GM18505 (cell line): Measurements from ENCODE around the gene TMEM88.

ENCODE experiments used
- ATAC-seq: cut with Tn5 transposase; IDR thresholded peaks from one replicate; pipeline ENCODE4 v1.9.1; 2021; ENCODE audit not compliant: unreplicated experiment
- POLR2A ChIP-seq: IDR thresholded peaks from 4 replicates; pipeline ENCODE4 v1.6.1; 2011; ENCODE audit warnings: borderline replicate concordance; ENCODE audit not compliant: insufficient read depth, insufficient read length; ENCODE audit errors: extremely low read depth

The TMEM88 gene

DNA sequence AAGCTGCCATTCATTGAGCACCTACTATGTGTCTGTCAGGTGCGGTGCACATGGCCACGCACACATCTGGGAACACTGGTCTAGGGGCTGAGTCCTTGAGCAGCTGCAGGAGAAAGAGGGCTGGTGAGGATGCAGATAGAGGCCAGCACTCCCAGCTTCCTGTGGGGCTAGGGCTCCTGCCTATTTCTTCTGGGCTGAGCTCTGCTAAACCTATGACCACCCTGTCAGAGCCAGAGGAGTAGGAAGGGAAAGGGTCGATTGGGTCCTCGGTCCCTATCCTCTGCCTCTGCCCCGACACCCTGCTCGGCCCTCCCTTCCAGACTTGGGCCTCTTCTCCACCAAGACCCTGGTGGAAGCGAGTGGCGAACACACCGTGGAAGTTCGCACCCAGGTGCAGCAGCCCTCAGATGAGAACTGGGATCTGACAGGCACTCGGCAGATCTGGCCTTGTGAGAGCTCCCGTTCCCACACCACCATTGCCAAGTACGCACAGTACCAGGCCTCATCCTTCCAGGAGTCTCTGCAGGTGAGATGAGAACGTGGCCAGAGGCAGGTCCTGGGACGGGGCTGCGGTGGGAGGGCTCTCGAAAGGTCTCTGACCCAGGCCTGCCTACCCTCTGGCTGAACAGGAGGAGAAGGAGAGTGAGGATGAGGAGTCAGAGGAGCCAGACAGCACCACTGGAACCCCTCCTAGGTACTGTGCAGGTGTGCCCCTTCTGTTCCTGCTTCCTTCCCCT is 4.0 kb upstream of the TMEM88 start:
- no peak for TF ChIP-seq POLR2A
- ATAC-seq = no peak

DNA sequence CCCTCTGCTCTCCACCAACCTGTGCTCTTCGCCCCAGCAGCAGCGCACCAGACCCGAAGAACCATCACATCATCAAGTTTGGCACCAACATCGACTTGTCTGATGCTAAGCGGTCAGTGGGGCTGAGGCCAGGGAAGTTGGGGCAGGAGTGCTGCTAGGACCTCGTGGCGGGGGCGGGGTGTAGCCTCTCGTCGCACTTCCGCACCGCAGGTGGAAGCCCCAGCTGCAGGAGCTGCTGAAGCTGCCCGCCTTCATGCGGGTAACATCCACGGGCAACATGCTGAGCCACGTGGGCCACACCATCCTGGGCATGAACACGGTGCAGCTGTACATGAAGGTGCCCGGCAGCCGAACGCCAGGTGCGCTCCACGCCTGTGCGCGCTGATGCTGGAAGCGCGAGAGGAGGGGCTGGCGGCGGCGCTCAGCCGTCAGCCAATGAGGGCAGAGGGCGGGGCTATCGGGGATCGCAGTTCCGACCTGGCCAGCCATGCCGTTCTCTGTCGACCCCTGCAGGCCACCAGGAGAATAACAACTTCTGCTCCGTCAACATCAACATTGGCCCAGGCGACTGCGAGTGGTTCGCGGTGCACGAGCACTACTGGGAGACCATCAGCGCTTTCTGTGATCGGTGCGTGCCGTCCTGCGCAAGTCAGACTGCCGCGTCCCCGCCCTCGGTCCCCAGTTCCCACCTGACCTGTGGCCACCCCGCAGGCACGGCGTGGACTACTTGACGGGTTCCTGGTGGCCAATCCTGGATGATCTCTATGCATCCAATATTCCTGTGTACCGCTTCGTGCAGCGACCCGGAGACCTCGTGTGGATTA is 3.2 kb upstream of the TMEM88 start:
- peak; percentile 57 for ATAC-seq
- peak; percentile 58 for TF ChIP-seq POLR2A

DNA sequence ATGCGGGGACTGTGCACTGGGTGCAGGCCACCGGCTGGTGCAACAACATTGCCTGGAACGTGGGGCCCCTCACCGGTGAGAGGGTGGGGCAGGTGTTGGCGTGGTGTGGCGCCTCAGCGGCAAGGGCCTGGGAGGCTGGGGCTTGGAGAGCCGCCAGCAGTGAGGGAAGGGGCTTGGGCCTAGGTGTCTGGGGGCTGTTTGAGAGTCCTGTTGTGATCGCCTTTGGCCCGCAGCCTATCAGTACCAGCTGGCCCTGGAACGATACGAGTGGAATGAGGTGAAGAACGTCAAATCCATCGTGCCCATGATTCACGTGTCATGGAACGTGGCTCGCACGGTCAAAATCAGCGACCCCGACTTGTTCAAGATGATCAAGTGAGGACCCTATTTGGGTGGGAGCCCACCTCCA is 2.6 kb upstream of the TMEM88 start:
- ATAC-seq = no peak

DNA sequence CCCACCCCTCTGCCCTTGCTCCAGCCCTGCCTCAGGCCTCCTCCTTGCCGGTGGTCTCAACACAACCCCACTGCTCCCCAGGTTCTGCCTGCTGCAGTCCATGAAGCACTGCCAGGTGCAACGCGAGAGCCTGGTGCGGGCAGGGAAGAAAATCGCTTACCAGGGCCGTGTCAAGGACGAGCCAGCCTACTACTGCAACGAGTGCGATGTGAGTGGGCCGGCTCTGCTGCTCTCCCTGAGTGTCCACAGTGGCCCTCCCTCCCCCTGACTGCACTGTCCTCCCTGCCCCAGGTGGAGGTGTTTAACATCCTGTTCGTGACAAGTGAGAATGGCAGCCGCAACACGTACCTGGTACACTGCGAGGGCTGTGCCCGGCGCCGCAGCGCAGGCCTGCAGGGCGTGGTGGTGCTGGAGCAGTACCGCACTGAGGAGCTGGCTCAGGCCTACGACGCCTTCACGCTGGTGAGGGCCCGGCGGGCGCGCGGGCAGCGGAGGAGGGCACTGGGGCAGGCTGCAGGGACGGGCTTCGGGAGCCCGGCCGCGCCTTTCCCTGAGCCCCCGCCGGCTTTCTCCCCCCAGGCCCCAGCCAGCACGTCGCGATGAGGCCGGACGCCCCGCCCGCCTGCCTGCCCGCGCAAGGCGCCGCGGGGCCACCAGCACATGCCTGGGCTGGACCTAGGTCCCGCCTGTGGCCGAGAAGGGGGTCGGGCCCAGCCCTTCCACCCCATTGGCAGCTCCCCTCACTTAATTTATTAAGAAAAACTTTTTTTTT is 1.8 kb upstream of the TMEM88 start:
- peak; percentile 2 for TF ChIP-seq POLR2A
- ATAC-seq = no peak

More for the DNA sequence above, 2.6 kb upstream of the TMEM88 start:
- peak; percentile 4 for TF ChIP-seq POLR2A

DNA sequence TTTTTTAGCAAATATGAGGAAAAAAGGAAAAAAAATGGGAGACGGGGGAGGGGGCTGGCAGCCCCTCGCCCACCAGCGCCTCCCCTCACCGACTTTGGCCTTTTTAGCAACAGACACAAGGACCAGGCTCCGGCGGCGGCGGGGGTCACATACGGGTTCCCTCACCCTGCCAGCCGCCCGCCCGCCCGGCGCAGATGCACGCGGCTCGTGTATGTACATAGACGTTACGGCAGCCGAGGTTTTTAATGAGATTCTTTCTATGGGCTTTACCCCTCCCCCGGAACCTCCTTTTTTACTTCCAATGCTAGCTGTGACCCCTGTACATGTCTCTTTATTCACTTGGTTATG is 1.2 kb upstream of the TMEM88 start:
- ATAC-seq = no peak

DNA sequence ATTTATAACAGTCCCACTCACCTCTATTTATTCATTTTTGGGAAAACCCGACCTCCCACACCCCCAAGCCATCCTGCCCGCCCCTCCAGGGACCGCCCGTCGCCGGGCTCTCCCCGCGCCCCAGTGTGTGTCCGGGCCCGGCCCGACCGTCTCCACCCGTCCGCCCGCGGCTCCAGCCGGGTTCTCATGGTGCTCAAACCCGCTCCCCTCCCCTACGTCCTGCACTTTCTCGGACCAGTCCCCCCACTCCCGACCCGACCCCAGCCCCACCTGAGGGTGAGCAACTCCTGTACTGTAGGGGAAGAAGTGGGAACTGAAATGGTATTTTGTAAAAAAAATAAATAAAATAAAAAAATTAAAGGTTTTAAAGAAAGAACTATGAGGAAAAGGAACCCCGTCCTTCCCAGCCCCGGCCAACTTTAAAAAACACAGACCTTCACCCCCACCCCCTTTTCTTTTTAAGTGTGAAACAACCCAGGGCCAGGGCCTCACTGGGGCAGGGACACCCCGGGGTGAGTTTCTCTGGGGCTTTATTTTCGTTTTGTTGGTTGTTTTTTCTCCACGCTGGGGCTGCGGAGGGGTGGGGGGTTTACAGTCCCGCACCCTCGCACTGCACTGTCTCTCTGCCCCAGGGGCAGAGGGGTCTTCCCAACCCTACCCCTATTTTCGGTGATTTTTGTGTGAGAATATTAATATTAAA is 638 bp upstream of the TMEM88 start:
- TF ChIP-seq POLR2A = no peak
- no peak for ATAC-seq

More for the DNA sequence above, 1.2 kb upstream of the TMEM88 start:
- TF ChIP-seq POLR2A = no peak

DNA sequence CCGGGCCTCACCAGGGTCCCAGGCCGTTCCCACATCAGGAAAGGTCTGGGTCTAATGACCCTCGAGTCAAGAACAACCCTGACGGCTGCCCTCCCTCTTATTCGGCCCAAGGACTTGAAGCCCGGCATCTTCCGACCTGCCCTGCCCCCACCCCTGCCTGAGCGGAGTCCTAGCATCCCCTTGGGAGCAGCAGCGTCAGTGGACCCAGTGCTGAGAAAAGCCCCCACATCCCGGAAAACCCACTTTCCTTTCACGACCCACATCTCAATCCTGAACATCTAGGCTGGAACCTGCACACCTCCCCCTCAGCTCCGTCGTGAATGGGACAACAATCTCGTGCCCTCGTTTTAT is 769 bp downstream of the TMEM88 start:
- TF ChIP-seq POLR2A = no peak
- no peak for ATAC-seq

DNA sequence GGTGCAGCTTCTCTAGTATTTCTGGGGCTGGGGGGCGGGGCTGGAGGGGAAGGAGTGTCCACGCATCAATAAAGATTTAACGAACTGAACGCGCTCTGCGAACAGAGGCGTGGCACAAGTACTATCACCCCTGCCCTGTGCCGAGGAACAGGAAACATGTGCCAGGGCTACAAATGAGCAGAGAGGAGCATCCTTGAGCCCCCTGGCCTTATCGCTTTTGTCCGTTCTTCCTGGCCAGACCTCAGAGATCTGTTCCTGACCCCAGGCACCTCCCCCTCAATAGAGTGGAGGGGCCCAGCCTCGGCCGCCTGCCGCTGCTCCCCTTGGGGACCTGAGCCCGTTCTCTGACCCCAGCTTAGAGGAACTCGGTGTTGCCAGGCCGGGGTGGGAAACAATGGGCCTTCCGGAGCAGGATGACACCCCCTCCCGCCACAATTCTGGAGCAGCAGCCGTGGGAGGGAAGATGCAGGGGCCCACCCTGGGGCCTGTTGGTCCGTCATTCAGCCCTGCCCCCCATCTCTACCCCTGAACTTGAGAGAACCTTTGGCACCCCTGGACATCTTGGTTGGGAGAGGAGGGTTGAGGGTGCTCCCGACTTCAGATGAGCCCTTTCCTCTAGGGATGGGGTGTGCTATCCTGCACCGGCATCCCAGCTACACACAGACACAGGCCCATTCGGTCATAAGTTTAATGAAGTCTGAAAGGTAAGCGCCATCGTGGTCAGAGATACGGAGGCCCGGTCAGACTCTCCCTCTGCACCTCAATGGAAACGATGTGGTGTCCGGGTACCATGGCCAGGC is 1.3 kb downstream of the TMEM88 start:
- no peak for ATAC-seq
- TF ChIP-seq POLR2A = no peak

DNA sequence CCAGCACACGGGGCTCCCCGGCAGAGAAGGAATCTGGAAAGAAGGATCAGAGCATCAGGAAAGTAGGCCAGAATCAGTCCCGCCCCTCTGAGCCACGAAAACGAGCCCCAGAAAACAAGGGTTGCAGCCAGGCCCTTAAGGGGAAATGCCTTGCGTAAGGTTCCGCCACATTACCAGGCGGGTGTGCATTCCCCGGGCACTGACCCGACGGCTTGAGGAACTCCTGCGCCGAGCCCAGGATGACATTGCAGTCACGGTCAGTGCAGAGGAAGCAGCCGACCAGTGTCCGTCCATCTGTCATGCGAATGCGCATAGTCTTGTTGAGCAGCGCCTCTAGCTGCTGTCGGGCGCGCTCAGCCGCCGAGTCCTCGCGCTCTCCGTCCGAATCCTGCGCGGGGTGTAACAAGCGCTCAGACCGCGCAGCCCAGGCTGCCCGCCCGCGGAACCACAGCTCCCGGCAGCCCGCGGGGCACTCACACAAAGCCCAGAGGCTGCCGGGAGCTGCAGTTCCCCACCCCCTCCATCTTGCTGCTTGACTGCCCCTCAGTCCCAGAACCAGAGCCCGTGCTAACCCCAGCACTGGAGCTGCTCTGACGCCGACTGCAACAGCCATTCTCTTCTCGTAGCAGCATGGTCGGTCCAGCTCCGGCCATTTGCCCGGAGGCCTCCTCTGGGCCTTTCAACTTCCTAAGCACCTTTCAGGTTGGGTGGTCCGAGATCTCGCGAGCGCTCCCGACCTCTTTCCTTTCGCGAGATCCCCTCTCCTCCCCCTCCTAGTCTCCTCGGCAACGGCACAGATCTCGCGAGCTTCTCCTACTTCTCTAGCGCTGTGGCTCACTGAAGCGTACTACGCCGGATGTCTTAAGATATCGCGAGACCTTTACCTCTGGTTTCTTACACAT is 2.2 kb downstream of the TMEM88 start, which contains the start of gene NAA38:
NAA38 (minus strand) TSS at position 749 of the 902 bp plus-strand sequence; CDS start at position 653, 96 bp downstream.
- ATAC-seq = peak; percentile 69
- TF ChIP-seq POLR2A = peak; percentile 82

DNA sequence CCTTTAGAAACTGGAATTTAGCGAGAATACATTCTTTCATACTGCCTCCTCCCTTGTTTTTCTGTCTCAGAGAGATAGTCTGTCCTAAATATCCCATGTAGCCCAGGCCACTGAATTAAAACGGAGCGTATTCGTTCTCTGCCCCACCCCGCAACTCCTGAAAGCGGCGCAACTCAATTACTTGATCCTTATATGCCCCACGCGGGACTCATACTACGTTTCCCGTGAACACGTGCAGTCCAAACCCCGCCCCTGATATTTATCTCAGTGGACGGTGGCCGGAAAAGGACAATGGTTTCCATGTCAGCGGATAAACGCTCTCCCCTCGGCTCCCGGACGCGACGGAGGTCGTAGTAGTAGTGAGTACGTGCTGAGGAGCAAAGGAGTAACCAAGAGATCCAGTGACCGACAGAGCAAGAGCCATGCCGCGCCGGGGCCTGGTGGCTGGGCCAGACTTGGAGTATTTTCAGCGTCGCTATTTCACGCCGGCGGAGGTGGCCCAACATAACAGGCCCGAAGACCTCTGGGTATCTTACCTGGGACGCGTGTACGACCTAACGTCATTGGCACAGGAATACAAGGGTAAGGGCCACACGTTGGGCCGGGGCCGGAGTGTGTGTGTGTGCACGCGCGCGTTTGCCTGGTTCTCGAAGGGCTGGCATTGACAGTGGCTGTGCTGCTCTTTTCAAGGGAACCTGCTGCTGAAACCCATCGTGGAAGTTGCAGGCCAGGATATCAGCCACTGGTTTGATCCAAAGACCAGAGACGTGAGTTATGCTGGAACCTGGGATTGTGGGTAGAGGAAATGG is 3.1 kb downstream of the TMEM88 start, which contains the start of gene CYB5D1:
CYB5D1 (plus strand) TSS at position 291 of the 809 bp plus-strand sequence; CDS start at position 423, 132 bp downstream.
- TF ChIP-seq POLR2A = no peak
- ATAC-seq = peak; percentile 27

DNA sequence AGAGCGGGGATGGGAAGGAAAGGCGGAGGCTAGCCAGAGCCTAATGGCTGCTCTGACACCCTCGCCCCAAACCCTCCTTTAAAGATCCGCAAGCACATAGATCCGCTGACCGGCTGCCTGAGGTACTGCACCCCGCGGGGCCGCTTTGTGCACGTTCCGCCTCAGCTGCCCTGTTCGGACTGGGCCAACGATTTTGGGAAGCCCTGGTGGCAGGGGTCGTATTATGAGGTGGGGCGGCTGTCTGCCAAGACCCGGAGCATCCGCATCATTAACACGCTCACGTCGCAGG is 3.6 kb downstream of the TMEM88 start:
- no peak for TF ChIP-seq POLR2A
- no peak for ATAC-seq

DNA sequence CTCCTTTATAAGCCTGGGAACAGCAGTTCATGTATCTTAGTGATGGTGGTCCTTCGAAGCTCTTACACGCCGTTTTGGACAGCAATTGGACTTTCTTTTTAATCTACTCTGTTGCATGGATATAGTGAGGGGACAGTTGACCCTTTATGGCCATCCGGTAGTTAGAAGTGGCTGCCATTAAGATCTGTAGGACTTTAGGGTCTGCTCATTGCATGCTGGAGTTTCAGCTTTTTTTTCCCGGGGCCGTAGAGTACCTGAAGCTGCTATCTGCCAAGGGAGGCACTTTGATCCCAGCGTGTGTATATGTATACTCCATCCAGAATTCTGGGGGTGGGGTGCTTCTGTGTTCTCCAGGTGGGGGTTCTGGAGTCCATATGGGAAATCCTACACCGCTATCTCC is 4.2 kb downstream of the TMEM88 start:
- no peak for TF ChIP-seq POLR2A
- ATAC-seq = no peak
